IMR-90 (cell line): ENCODE data around the gene PLB1. TPM values are rescaled to one million over a fixed set of nuclear protein-coding genes. Genes with fewer than 3 reads are reported as not detected.

ENCODE experiments used
- ATAC-seq: fragments of 200-7000 bp; cut with Tn5 transposase; 2 replicates; pipeline ENCODE4 v1.9.1; 2020; ENCODE audit warnings: low read depth, mild to moderate bottlenecking, moderate library complexity
- BruUV-seq: library from RNA; stranded (reverse); fragments of 400-500 nt; replicated peaks from 2 replicates; lab custom pipeline; 2021; lab: Mats Ljungman, UMichigan
- CTCF ChIA-PET: fragments of 300-600 bp; formaldehyde crosslinking; extraction: SDS; loops from one replicate; lab custom pipeline; 2021; ENCODE audit warnings: antibody characterized with exemption; lab: Yijun Ruan, JAX
- POLR2A ChIA-PET: fragments of 300-600 bp; sonication (Branson Sonifier 250); formaldehyde crosslinking; loops from one replicate; lab custom pipeline; 2022; ENCODE audit warnings: antibody characterized with exemption; ENCODE audit not compliant: unreplicated experiment; lab: Charles Lee
- DNase-seq: peaks from one replicate; pipeline ENCODE4 v3.0.0; 2013
- H2AFZ ChIP-seq: replicated peaks from 2 replicates; pipeline ENCODE3; 2013; ENCODE audit warnings: low read length, mild to moderate bottlenecking; ENCODE audit not compliant: poor library complexity
- H2AK5ac ChIP-seq: 2 replicates; pipeline ENCODE4 v1.6.1; 2013; ENCODE audit warnings: low read depth, low read length, inconsistent platforms
- H2AK9ac ChIP-seq: replicated peaks from 2 replicates; pipeline ENCODE3; 2013; ENCODE audit warnings: mild to moderate bottlenecking, low read depth, low read length, moderate library complexity; ENCODE audit not compliant: poor library complexity
- H2BK120ac ChIP-seq: 2 replicates; pipeline ENCODE4 v1.6.1; 2013; ENCODE audit warnings: low read depth, low read length, inconsistent platforms
- H2BK15ac ChIP-seq: 3 replicates; pipeline ENCODE4 v1.6.1; 2013; ENCODE audit warnings: low read depth, low read length, inconsistent platforms
- H2BK20ac ChIP-seq: 2 replicates; pipeline ENCODE4 v1.6.1; 2013; ENCODE audit warnings: low read depth, mild to moderate bottlenecking, inconsistent platforms, low read length, moderate library complexity
- H2BK5ac ChIP-seq: 2 replicates; pipeline ENCODE4 v1.6.1; 2013; ENCODE audit warnings: mild to moderate bottlenecking, low read depth, low read length, inconsistent platforms; ENCODE audit not compliant: poor library complexity, severe bottlenecking
- H3K14ac ChIP-seq: replicated peaks from 2 replicates; pipeline ENCODE4 v1.6.1; 2013; ENCODE audit warnings: low read depth, low read length, inconsistent platforms
- H3K18ac ChIP-seq: 2 replicates; pipeline ENCODE4 v1.6.1; 2013; ENCODE audit warnings: low read depth, low read length, control low read depth
- H3K23ac ChIP-seq: 2 replicates; pipeline ENCODE4 v1.6.1; 2013; ENCODE audit warnings: low read depth, low read length, inconsistent platforms
- H3K27ac ChIP-seq: 2 replicates; pipeline ENCODE4 v1.5.1; 2013; ENCODE audit warnings: mild to moderate bottlenecking, control low read depth, low read length; ENCODE audit not compliant: insufficient read depth
- H3K27me3 ChIP-seq: 2 replicates; pipeline ENCODE4 v1.6.1; 2013; ENCODE audit warnings: low read length; ENCODE audit not compliant: control insufficient read depth, insufficient read depth
- H3K36me3 ChIP-seq: 2 replicates; pipeline ENCODE4 v1.6.1; 2013; ENCODE audit warnings: low read length, mixed read lengths; ENCODE audit not compliant: control insufficient read depth, insufficient read depth
- H3K4ac ChIP-seq: 2 replicates; pipeline ENCODE4 v1.6.1; 2013; ENCODE audit warnings: low read depth, low read length, inconsistent platforms
- H3K4me1 ChIP-seq: 2 replicates; pipeline ENCODE4 v1.6.1; 2013; ENCODE audit warnings: low read length, mixed read lengths; ENCODE audit not compliant: control insufficient read depth, insufficient read depth
- H3K4me2 ChIP-seq: 2 replicates; pipeline ENCODE4 v1.6.1; 2013; ENCODE audit warnings: low read depth, mild to moderate bottlenecking, control low read depth, low read length, moderate library complexity
- H3K4me3 ChIP-seq: 2 replicates; pipeline ENCODE4 v1.5.1; 2013; ENCODE audit warnings: low read depth, mild to moderate bottlenecking, control low read depth, low read length, moderate library complexity; ENCODE audit not compliant: insufficient read depth
- H3K56ac ChIP-seq: 2 replicates; pipeline ENCODE4 v1.6.1; 2013; ENCODE audit warnings: low read length, inconsistent platforms; ENCODE audit not compliant: insufficient read depth; ENCODE audit errors: extremely low read depth
- H3K79me1 ChIP-seq, 2 experiments: 2 replicates each; pipeline ENCODE4 v1.6.1; 2013; ENCODE audit warnings: low read length in 2 of 2, inconsistent platforms in 1 of 2, low read depth in 1 of 2
- H3K9ac ChIP-seq: 2 replicates; pipeline ENCODE4 v1.6.1; 2013; ENCODE audit warnings: low read depth, low read length, control low read depth
- H3K9me1 ChIP-seq: 2 replicates; pipeline ENCODE4 v1.6.1; 2013; ENCODE audit warnings: low read length, inconsistent platforms; ENCODE audit not compliant: insufficient read depth
- H3K9me3 ChIP-seq: 2 replicates; pipeline ENCODE4 v1.6.1; 2013; ENCODE audit warnings: low read length; ENCODE audit not compliant: control insufficient read depth, insufficient read depth
- H4K20me1 ChIP-seq: 2 replicates; pipeline ENCODE4 v1.6.1; 2013; ENCODE audit warnings: low read length, inconsistent platforms; ENCODE audit not compliant: insufficient read depth
- H4K5ac ChIP-seq: 2 replicates; pipeline ENCODE4 v1.6.1; 2013; ENCODE audit warnings: mild to moderate bottlenecking, low read depth, low read length, control low read depth
- H4K8ac ChIP-seq, 2 experiments: 2 replicates each; pipeline ENCODE4 v1.6.1; 2013; ENCODE audit warnings: low read depth in 2 of 2, low read length in 2 of 2, control low read depth in 1 of 2, inconsistent platforms in 1 of 2
- H4K91ac ChIP-seq: 2 replicates; pipeline ENCODE4 v1.6.1; 2013; ENCODE audit warnings: low read depth, low read length, inconsistent platforms; ENCODE audit not compliant: insufficient read depth
- BHLHE40 ChIP-seq: fragments of 150-350 bp; IDR thresholded peaks from 2 replicates; pipeline ENCODE4 v1.6.1; 2016; ENCODE audit warnings: mild to moderate bottlenecking, low read depth, low read length
- CHD1 ChIP-seq: IDR thresholded peaks from 2 replicates; pipeline ENCODE4 v1.6.1; 2012; ENCODE audit warnings: low read depth, low read length, improper control_type of control experiment
- CTCF ChIP-seq: conservative IDR thresholded peaks from 2 replicates; pipeline ENCODE4 v1.5.1; 2012; ENCODE audit warnings: mild to moderate bottlenecking, low read depth, low read length, improper control_type of control experiment
- ELK1 ChIP-seq: fragments of 150-350 bp; IDR thresholded peaks from 2 replicates; pipeline ENCODE4 v1.6.1; 2016; ENCODE audit warnings: low read depth, mild to moderate bottlenecking, low read length, moderate library complexity, borderline replicate concordance
- FOS ChIP-seq: fragments of 150-350 bp; IDR thresholded peaks from 2 replicates; pipeline ENCODE4 v1.6.1; 2016; ENCODE audit warnings: low read depth, low read length
- MAZ ChIP-seq: IDR thresholded peaks from 2 replicates; pipeline ENCODE4 v1.6.1; 2012; ENCODE audit warnings: low read depth, mild to moderate bottlenecking, low read length, improper control_type of control experiment, moderate library complexity, borderline replicate concordance
- RAD21 ChIP-seq: IDR thresholded peaks from 2 replicates; pipeline ENCODE4 v1.6.1; 2012; ENCODE audit warnings: low read length, improper control_type of control experiment
- RCOR1 ChIP-seq: IDR thresholded peaks from 2 replicates; pipeline ENCODE4 v1.6.1; 2012; ENCODE audit warnings: mild to moderate bottlenecking, low read length, improper control_type of control experiment; ENCODE audit not compliant: insufficient replicate concordance
- RFX5 ChIP-seq: IDR thresholded peaks from 2 replicates; pipeline ENCODE4 v1.8.0; 2012; ENCODE audit warnings: low read depth, mild to moderate bottlenecking, low read length, moderate library complexity
- WGBS, 2 experiments: methylation state at CpG; one replicate each; pipeline versions ENCODE4 v1.1.5 to v1.1.7; 2013; ENCODE audit warnings: missing lambda C conversion rate in 2 of 2; ENCODE audit not compliant: insufficient read length in 1 of 2; ENCODE audit errors: extremely low coverage in 2 of 2; 5-methylcytosine and 5-hydroxymethylcytosine counted together
- dilution Hi-C: fragments of 300-500 bp; cut with HindIII; formaldehyde crosslinking; loops from one replicate; pipeline ENCODE4 v1.14.3; 2018; ENCODE audit warnings: low sequenced_read_pairs; ENCODE audit not compliant: unreplicated experiment
- in situ Hi-C: fragments of 300-500 bp; cut with MboI; formaldehyde crosslinking; loops from 3 replicates; pipeline ENCODE4 v1.14.3; 2019; ENCODE audit warnings: low sequenced_read_pairs, inconsistent platforms, mixed read lengths
- intact Hi-C: fragments of 100-400 bp; cut with micrococcal nuclease; formaldehyde crosslinking; loops from 2 replicates; pipeline ENCODE4 v1.10.0; 2022
- polyA plus RNA-seq, 3 experiments: library from polyadenylated mRNA; depleted of rRNA; stranded (reverse); fragments of >200 nt; gene quantifications; 2 replicates each; pipeline ENCODE4 v1.2.3, GENCODE V29; 2012; ENCODE audit warnings: low replicate concordance in 1 of 3
- total RNA-seq: library from RNA; depleted of rRNA; stranded (reverse); fragments of >200 nt; gene quantifications from 2 replicates; pipeline ENCODE4 v1.2.3, GENCODE V29; 2012
- TF ChIP-seq, protein P1 (sequence below): fragments of 150-350 bp; IDR thresholded peaks from 2 replicates; pipeline ENCODE4 v1.6.1; 2017; ENCODE audit warnings: mild to moderate bottlenecking, antibody characterized with exemption, low read length, low read depth

Gene PLB1
- total and polyA plus RNA-seq, 2 of the 4 experiments (the other 2 are of a cell fraction) = 0.74 to 0.90 TPM

- TF ChIP-seq MAZ = no peak
These were observed 158.2 kb downstream of the PLB1 start (continued) for GRCh38 chr2:28653892-28654662.

- Histone ChIP-seq H2AK5ac (no peak overlapping the region), H2BK20ac (peak overlapping the region; percentile 30; the same call in 1 of the 2 replicates), H4K91ac (peak overlapping the region; percentile 8; the same call in 1 of the 2 replicates), H3K9me1 (peaks cover 8% of the 10 kb centered on the region; the same call in 1 of the 2 replicates), H3K36me3 (no peaks in the 10 kb centered on the region), H2BK5ac (no peak overlapping the region), H3K23ac (peak overlapping the region; percentile 28; the same call in 1 of the 2 replicates), H3K9me3 (no peaks in the 10 kb centered on the region), H2BK15ac (peak overlapping the region; percentile 57; the same call in 1 of the 3 replicates), H3K18ac (no peak overlapping the region; the same call in 1 of the 2 replicates), H3K79me1 (no peaks in the 10 kb centered on the region), H3K4ac (peak overlapping the region; percentile 9; the same call in 1 of the 2 replicates), H4K20me1 (no peaks in the 10 kb centered on the region), H3K4me2 (peak overlapping the region; percentile 54), H3K4me1 (peaks cover 16% of the 10 kb centered on the region), H4K5ac (no peak overlapping the region), H3K56ac (no peak overlapping the region), H2AK9ac (peak overlapping the region; percentile 31), H3K9ac (peak overlapping the region; percentile 39; the same call in 1 of the 2 replicates), H3K27me3 (no peaks in the 10 kb centered on the region), H3K14ac (peak overlapping the region; percentile 69), H3K27ac (no peak overlapping the region), H4K8ac (peak overlapping the region in 1 of 2 experiments; percentile 56; a peak in 1 of 4 replicates), H3K4me3 (no peak overlapping the region), H2BK120ac (no peak overlapping the region; the same call in 1 of the 2 replicates), H2AFZ (no peak overlapping the region)
- ATAC-seq = no peak
- CTCF ChIA-PET = no interaction called here
- POLR2A ChIA-PET = interaction anchor here (0.6 kb wide), 1 partner anchor 293 kb away, joined by 8 read pairs; no protein-coding TSS in a partner anchor
- dilution Hi-C loops = no loop called here
- no TSS peak for BruUV-seq
- no peak for DNase-seq
- intact Hi-C loops = no loop called here
- 4% methylated on average over 3 of the region's 8 CpGs; no CpG with 5 or more reads in 1 of the 2 experiments for WGBS, 2 experiments
- in situ Hi-C loops = no loop called here
- no peak for TF ChIP-seq RFX5
- TF ChIP-seq RAD21 = no peak
- no peak for TF ChIP-seq MAZ
- no peak for TF ChIP-seq ELK1
- no peak for TF ChIP-seq CTCF
- no peak for TF ChIP-seq CHD1
- no peak for TF ChIP-seq RCOR1
- TF ChIP-seq BHLHE40 = no peak
- TF ChIP-seq, protein P1, sequence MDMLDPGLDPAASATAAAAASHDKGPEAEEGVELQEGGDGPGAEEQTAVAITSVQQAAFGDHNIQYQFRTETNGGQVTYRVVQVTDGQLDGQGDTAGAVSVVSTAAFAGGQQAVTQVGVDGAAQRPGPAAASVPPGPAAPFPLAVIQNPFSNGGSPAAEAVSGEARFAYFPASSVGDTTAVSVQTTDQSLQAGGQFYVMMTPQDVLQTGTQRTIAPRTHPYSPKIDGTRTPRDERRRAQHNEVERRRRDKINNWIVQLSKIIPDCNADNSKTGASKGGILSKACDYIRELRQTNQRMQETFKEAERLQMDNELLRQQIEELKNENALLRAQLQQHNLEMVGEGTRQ = no peak
- TF ChIP-seq FOS = no peak
These were observed 158.9 kb downstream of the PLB1 start for GRCh38 chr2:28654663-28655320.
